CD4-positive, alpha-beta T cell (primary cell): ENCODE measurements around the gene FGD5. TPM values are rescaled to one million over a fixed set of nuclear protein-coding genes. Genes with fewer than 3 reads are reported as not detected.

ENCODE experiments used
- ATAC-seq: fragments of 200-7000 bp; cut with Tn5 transposase; one replicate; pipeline ENCODE4 v1.10.0; 2022; ENCODE audit warnings: mild to moderate bottlenecking; ENCODE audit not compliant: poor library complexity
- CTCF ChIA-PET: fragments of 350-600 bp; sonication (Branson Sonifier 250); formaldehyde crosslinking; loops from one replicate; lab custom pipeline; 2021; ENCODE audit warnings: antibody characterized with exemption, inconsistent platforms; lab: Charles Lee
- POLR2A ChIA-PET: fragments of 350-600 bp; sonication (Branson Sonifier 250); formaldehyde crosslinking; loops from one replicate; lab custom pipeline; 2021; ENCODE audit warnings: antibody characterized with exemption, inconsistent platforms; lab: Charles Lee
- DNase-seq, 14 experiments: peaks; one replicate each; pipeline ENCODE4 v3.0.0-alpha.2; 2013 to 2020; ENCODE audit warnings: mixed read lengths in 2 of 14
- H3K27ac ChIP-seq, 2 donors: one replicate each; pipeline versions ENCODE4 v1.5.1 to v1.7.0; 2013; ENCODE audit warnings: low read length in 2 of 2, low read depth in 1 of 2, mild to moderate bottlenecking in 1 of 2
- H3K27me3 ChIP-seq, 2 experiments: 1 replicate in 1 of 2; 2 replicates in 1 of 2; pipeline versions ENCODE4 v1.6.1 to v1.7.0; 2013; ENCODE audit warnings: low read length in 2 of 2, control low read depth in 1 of 2, mild to moderate bottlenecking in 1 of 2, moderate library complexity in 1 of 2; ENCODE audit not compliant: insufficient read depth in 2 of 2, control insufficient read depth in 1 of 2
- H3K36me3 ChIP-seq: one replicate; pipeline ENCODE4 v1.6.1; 2013; ENCODE audit warnings: low read length, control low read depth; ENCODE audit not compliant: insufficient read depth
- H3K4me1 ChIP-seq: one replicate; pipeline ENCODE4 v1.6.1; 2013; ENCODE audit warnings: low read length, control low read depth; ENCODE audit not compliant: insufficient read depth
- H3K4me3 ChIP-seq: one replicate; pipeline ENCODE4 v1.5.1; 2013; ENCODE audit warnings: mild to moderate bottlenecking, low read length, moderate library complexity
- H3K9me3 ChIP-seq, 2 experiments: 1 replicate in 1 of 2; 2 replicates in 1 of 2; pipeline versions ENCODE4 v1.6.1 to v1.7.0; 2013; ENCODE audit warnings: low read length in 2 of 2, mild to moderate bottlenecking in 2 of 2, control low read depth in 1 of 2, moderate library complexity in 1 of 2; ENCODE audit not compliant: control insufficient read depth in 1 of 2, insufficient read depth in 1 of 2
- H3K27ac Mint-ChIP-seq: one replicate; pipeline ENCODE4 v1.8.0; 2020; ENCODE audit warnings: mixed read lengths
- H3K27me3 Mint-ChIP-seq: one replicate; pipeline ENCODE4 v1.8.0; 2021; ENCODE audit warnings: mixed read lengths
- H3K36me3 Mint-ChIP-seq: one replicate; pipeline ENCODE4 v1.8.0; 2021; ENCODE audit warnings: low read depth, mixed read lengths
- H3K4me1 Mint-ChIP-seq: one replicate; pipeline ENCODE4 v1.8.0; 2021; ENCODE audit warnings: low read depth, mixed read lengths
- H3K4me3 Mint-ChIP-seq: one replicate; pipeline ENCODE4 v1.8.0; 2020; ENCODE audit warnings: mild to moderate bottlenecking, mixed read lengths
- H3K9me3 Mint-ChIP-seq: one replicate; pipeline ENCODE4 v1.8.0; 2020; ENCODE audit warnings: mixed read lengths
- CTCF ChIP-seq: fragments of 200-600 bp; IDR thresholded peaks from one replicate; pipeline ENCODE4 v1.8.0; 2022; ENCODE audit warnings: antibody characterized with exemption, mild to moderate bottlenecking
- intact Hi-C, 2 experiments: fragments of 100-400 bp; cut with DNase I in 1 of 2; cut with micrococcal nuclease in 1 of 2; formaldehyde crosslinking; loops; one replicate each; pipeline versions ENCODE4 v1.15.1 to v1.9.0; 2023 to 2025; cut with DNase I, micrococcal nuclease
- total RNA-seq, 174 experiments: library from RNA in 2 of 174; stranded (reverse) in 2 of 174; gene quantifications; one replicate each; pipeline ENCODE4 v1.2.3 and lab custom pipeline; 2021 to 2026

FGD5 gene
- total RNA-seq, 2 experiments from 2014 or later: not detected

GRCh38 chr3:14858105-14858504, 39.3 kb downstream of the FGD5 start:
- intact Hi-C loops: loop anchor here in 1 of 2 experiments (5.0 kb wide), 1 partner anchor 59 kb away; no protein-coding TSS in a partner anchor
- POLR2A ChIA-PET: no interaction called here
- H3K4me3 Mint-ChIP-seq: no peak overlapping the region

GRCh38 chr3:14859880-14860279, 41.1 kb downstream of the FGD5 start:
- CTCF ChIA-PET: no interaction called here
- H3K27me3 Mint-ChIP-seq: peaks cover 22% of the 10 kb centered on the region
- no peak for TF ChIP-seq CTCF

More at GRCh38 chr3:14858105-14858504, 39.3 kb downstream of the FGD5 start:
- TF ChIP-seq CTCF: no peak
- no peak for ATAC-seq
- Histone ChIP-seq H3K9me3 (no peaks in the 10 kb centered on the region), H3K4me3 (no peak overlapping the region), H3K36me3 (no peaks in the 10 kb centered on the region), H3K27ac (no peak overlapping the region), H3K27me3 (no peaks in the 10 kb centered on the region), H3K4me1 (no peaks in the 10 kb centered on the region)
- Mint-ChIP-seq H3K9me3 (no peaks in the 10 kb centered on the region), H3K4me1 (no peaks in the 10 kb centered on the region), H3K27ac (no peak overlapping the region), H3K27me3 (peaks cover 25% of the 10 kb centered on the region), H3K36me3 (no peaks in the 10 kb centered on the region)
- DNase-seq: no peak
- CTCF ChIA-PET: no interaction called here

GRCh38 chr3:14861031-14861430, 42.3 kb downstream of the FGD5 start:
- no peak overlapping the region for H3K4me3 ChIP-seq
- no peak overlapping the region for H3K4me3 Mint-ChIP-seq
- POLR2A ChIA-PET: no interaction called here
- no peak overlapping the region for H3K27ac Mint-ChIP-seq
- H3K27me3 ChIP-seq: no peaks in the 10 kb centered on the region
- no peaks in the 10 kb centered on the region for H3K36me3 Mint-ChIP-seq
- peaks cover 17% of the 10 kb centered on the region for H3K27me3 Mint-ChIP-seq
- H3K4me1 Mint-ChIP-seq: no peaks in the 10 kb centered on the region
- intact Hi-C loops: no loop called here
- H3K36me3 ChIP-seq: no peaks in the 10 kb centered on the region
- H3K27ac ChIP-seq: no peak overlapping the region
- H3K4me1 ChIP-seq: no peaks in the 10 kb centered on the region
- TF ChIP-seq CTCF: no peak
- DNase-seq: no peak
- CTCF ChIA-PET: no interaction called here
- no peaks in the 10 kb centered on the region for H3K9me3 ChIP-seq
- H3K9me3 Mint-ChIP-seq: no peaks in the 10 kb centered on the region
- ATAC-seq: no peak

More at GRCh38 chr3:14859880-14860279, 41.1 kb downstream of the FGD5 start:
- Mint-ChIP-seq H3K9me3 (no peaks in the 10 kb centered on the region), H3K4me3 (no peak overlapping the region), H3K36me3 (no peaks in the 10 kb centered on the region), H3K27ac (no peak overlapping the region), H3K4me1 (no peaks in the 10 kb centered on the region)
- Histone ChIP-seq H3K9me3 (no peaks in the 10 kb centered on the region), H3K4me3 (no peak overlapping the region), H3K36me3 (no peaks in the 10 kb centered on the region), H3K27ac (no peak overlapping the region), H3K4me1 (no peaks in the 10 kb centered on the region), H3K27me3 (no peaks in the 10 kb centered on the region)
- POLR2A ChIA-PET: no interaction called here
- ATAC-seq (no peak), DNase-seq (no peak)
- intact Hi-C loops: loop anchor here in 1 of 2 experiments (5.0 kb wide), 1 partner anchor 57 kb away; no protein-coding TSS in a partner anchor
